ENCODE data around the gene CTNNBL1. TPM values are rescaled to one million over a fixed set of nuclear protein-coding genes. Genes with fewer than 3 reads are reported as not detected.

CTNNBL1 gene, protein sequence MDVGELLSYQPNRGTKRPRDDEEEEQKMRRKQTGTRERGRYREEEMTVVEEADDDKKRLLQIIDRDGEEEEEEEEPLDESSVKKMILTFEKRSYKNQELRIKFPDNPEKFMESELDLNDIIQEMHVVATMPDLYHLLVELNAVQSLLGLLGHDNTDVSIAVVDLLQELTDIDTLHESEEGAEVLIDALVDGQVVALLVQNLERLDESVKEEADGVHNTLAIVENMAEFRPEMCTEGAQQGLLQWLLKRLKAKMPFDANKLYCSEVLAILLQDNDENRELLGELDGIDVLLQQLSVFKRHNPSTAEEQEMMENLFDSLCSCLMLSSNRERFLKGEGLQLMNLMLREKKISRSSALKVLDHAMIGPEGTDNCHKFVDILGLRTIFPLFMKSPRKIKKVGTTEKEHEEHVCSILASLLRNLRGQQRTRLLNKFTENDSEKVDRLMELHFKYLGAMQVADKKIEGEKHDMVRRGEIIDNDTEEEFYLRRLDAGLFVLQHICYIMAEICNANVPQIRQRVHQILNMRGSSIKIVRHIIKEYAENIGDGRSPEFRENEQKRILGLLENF
- polyA plus RNA-seq (2013), result 114 and 118 TPM in 2 replicates

- no peaks in the 10 kb centered on the region for H3K9me3 ChIP-seq (ENCODE audit: insufficient read depth, low read depth, low read length)
- H3K23ac ChIP-seq (ENCODE audit: low read length), result no peak within 1 kb of the TSS
- peak within 1 kb of the TSS; percentile 86 for H4K8ac ChIP-seq (ENCODE audit: low read depth, low read length)
- peak within 1 kb of the TSS; percentile 16 for H4K91ac ChIP-seq (ENCODE audit: low read depth, low read length)
- H3K79me1 ChIP-seq (ENCODE audit: low read length), result no peaks in the 10 kb centered on the region
- no peaks in the 10 kb centered on the region for H3K27me3 ChIP-seq (ENCODE audit: insufficient read depth, low read length)
- H3K14ac ChIP-seq (ENCODE audit: low read length), result peak within 1 kb of the TSS; percentile 15
- no CpG with 5 or more reads among the region's 54 CpGs for WGBS (ENCODE audit: extremely low coverage, insufficient coverage, insufficient read length)
- peaks cover 0 to 3% of the 10 kb centered on the region in 2 experiments for H3K36me3 ChIP-seq (ENCODE audit: control insufficient read depth in 1 of 2, insufficient read depth in 2 of 2, low read length in 2 of 2)
- peak within 1 kb of the TSS; percentile 75 for H3K4ac ChIP-seq (ENCODE audit: low read depth, low read length)
- H2BK5ac ChIP-seq (ENCODE audit: low read depth, low read length, poor library complexity), result no peak within 1 kb of the TSS
- peak within 1 kb of the TSS; percentile 60 for H4K12ac ChIP-seq (ENCODE audit: low read depth, low read length)
- H3K27ac ChIP-seq (ENCODE audit: low read depth, low read length), result no peak within 1 kb of the TSS
- peak within 1 kb of the TSS; percentile 91 for H3K9ac ChIP-seq (ENCODE audit: low read length)
- H2AFZ ChIP-seq (ENCODE audit: insufficient read depth, low read length, poor library complexity), result peak within 1 kb of the TSS; percentile 92
- no peak within 1 kb of the TSS for H2BK12ac ChIP-seq (ENCODE audit: low read length)
- H3K4me2 ChIP-seq (ENCODE audit: low read length), result peak within 1 kb of the TSS; percentile 96
- no peak within 1 kb of the TSS for H2BK120ac ChIP-seq (ENCODE audit: insufficient read depth, low read length, poor library complexity)
- DNase-seq, result peak; percentile 99
- peak within 1 kb of the TSS; percentile 36 for H3K18ac ChIP-seq (ENCODE audit: low read length)
- peaks cover 6% of the 10 kb centered on the region in 2 experiments for H3K4me1 ChIP-seq (ENCODE audit: control insufficient read depth in 1 of 2, insufficient read depth in 2 of 2, low read length in 2 of 2)
- no peak within 1 kb of the TSS for H2AK5ac ChIP-seq (ENCODE audit: low read length)
- peak within 1 kb of the TSS; percentile 97 for H3K4me3 ChIP-seq (ENCODE audit: low read depth, low read length)
- H3K79me2 ChIP-seq (ENCODE audit: control insufficient read depth, insufficient read depth, low read length, poor library complexity), result peaks cover 8% of the 10 kb centered on the region
Observed at GRCh38 chr20:37693635-37694626, at the start of gene CTNNBL1. Gene CTNNBL1 (plus strand): TSS chr20:37694030. CDS start chr20:37694123, 93 bp downstream.

DNA sequence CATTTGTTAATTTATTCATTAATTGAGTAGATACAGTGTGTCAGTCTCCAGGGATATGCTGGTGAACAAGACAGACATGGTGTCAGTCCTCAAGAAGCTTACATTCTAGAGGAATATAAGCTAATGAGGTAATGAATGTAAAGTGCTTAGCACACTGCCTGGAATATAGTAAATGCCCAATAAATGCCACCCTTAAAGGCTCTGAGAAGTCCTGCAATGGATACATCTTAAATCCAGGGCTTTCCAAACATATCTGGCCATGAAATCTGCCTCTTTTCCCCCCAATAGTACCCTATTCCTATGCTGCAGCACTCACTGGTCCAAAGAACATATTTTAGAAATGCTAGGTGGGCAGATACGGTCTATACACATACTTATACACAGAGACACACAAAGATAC, 49.2 kb upstream of the CTNNBL1 start:
- no peaks in the 10 kb centered on the region for H3K27me3 ChIP-seq (ENCODE audit: insufficient read depth, low read length)
- no peak overlapping the region for H3K23ac ChIP-seq (ENCODE audit: low read length)
- H2BK5ac ChIP-seq (ENCODE audit: low read depth, low read length, poor library complexity), result no peak overlapping the region
- no peak overlapping the region for H3K4me3 ChIP-seq (ENCODE audit: low read depth, low read length)
- H3K4me2 ChIP-seq (ENCODE audit: low read length), result no peak overlapping the region
- H2BK120ac ChIP-seq (ENCODE audit: insufficient read depth, low read length, poor library complexity), result no peak overlapping the region
- no peak overlapping the region for H4K12ac ChIP-seq (ENCODE audit: low read depth, low read length)
- no peak overlapping the region for H4K91ac ChIP-seq (ENCODE audit: low read depth, low read length)
- no peaks in the 10 kb centered on the region for H3K79me1 ChIP-seq (ENCODE audit: low read length)
- no peak for DNase-seq
- H3K27ac ChIP-seq (ENCODE audit: low read depth, low read length), result no peak overlapping the region
- no peak overlapping the region for H3K9ac ChIP-seq (ENCODE audit: low read length)
- no peaks in the 10 kb centered on the region for H3K79me2 ChIP-seq (ENCODE audit: control insufficient read depth, insufficient read depth, low read length, poor library complexity)
- no peak overlapping the region for H3K14ac ChIP-seq (ENCODE audit: low read length)
- no peak overlapping the region for H4K8ac ChIP-seq (ENCODE audit: low read depth, low read length)
- no peak overlapping the region for H2AK5ac ChIP-seq (ENCODE audit: low read length)
- no peak overlapping the region for H3K4ac ChIP-seq (ENCODE audit: low read depth, low read length)
- no peaks in the 10 kb centered on the region for H3K36me3 ChIP-seq (ENCODE audit: control insufficient read depth in 1 of 2, insufficient read depth in 2 of 2, low read length in 2 of 2)
- no peak overlapping the region for H2AFZ ChIP-seq (ENCODE audit: insufficient read depth, low read length, poor library complexity)
- no peak overlapping the region for H3K18ac ChIP-seq (ENCODE audit: low read length)
- no CpG with 5 or more reads among the region's 1 CpG for WGBS (ENCODE audit: extremely low coverage, insufficient coverage, insufficient read length)
- no peak overlapping the region for H2BK12ac ChIP-seq (ENCODE audit: low read length)
- no peaks in the 10 kb centered on the region for H3K4me1 ChIP-seq (ENCODE audit: control insufficient read depth in 1 of 2, insufficient read depth in 2 of 2, low read length in 2 of 2)
- peaks cover 4% of the 10 kb centered on the region for H3K9me3 ChIP-seq (ENCODE audit: insufficient read depth, low read depth, low read length)

- H2BK120ac ChIP-seq (ENCODE audit: insufficient read depth, low read length, poor library complexity), result no peak overlapping the region
- H3K36me3 ChIP-seq (ENCODE audit: control insufficient read depth in 1 of 2, insufficient read depth in 2 of 2, low read length in 2 of 2), result no peaks in the 10 kb centered on the region
- no peak overlapping the region for H3K4me3 ChIP-seq (ENCODE audit: low read depth, low read length)
- no peak overlapping the region for H4K12ac ChIP-seq (ENCODE audit: low read depth, low read length)
- no peak overlapping the region for H2BK5ac ChIP-seq (ENCODE audit: low read depth, low read length, poor library complexity)
- no peak overlapping the region for H3K4me2 ChIP-seq (ENCODE audit: low read length)
- no peaks in the 10 kb centered on the region for H3K79me1 ChIP-seq (ENCODE audit: low read length)
- no peaks in the 10 kb centered on the region for H3K79me2 ChIP-seq (ENCODE audit: control insufficient read depth, insufficient read depth, low read length, poor library complexity)
- H3K4me1 ChIP-seq (ENCODE audit: control insufficient read depth in 1 of 2, insufficient read depth in 2 of 2, low read length in 2 of 2), result no peaks in the 10 kb centered on the region
- peaks cover 4% of the 10 kb centered on the region for H3K9me3 ChIP-seq (ENCODE audit: insufficient read depth, low read depth, low read length)
- H2AK5ac ChIP-seq (ENCODE audit: low read length), result no peak overlapping the region
- no peak overlapping the region for H3K14ac ChIP-seq (ENCODE audit: low read length)
- no CpG with 5 or more reads among the region's 3 CpGs for WGBS (ENCODE audit: extremely low coverage, insufficient coverage, insufficient read length)
- no peak overlapping the region for H2BK12ac ChIP-seq (ENCODE audit: low read length)
- H4K91ac ChIP-seq (ENCODE audit: low read depth, low read length), result no peak overlapping the region
- no peak for DNase-seq
- no peaks in the 10 kb centered on the region for H3K27me3 ChIP-seq (ENCODE audit: insufficient read depth, low read length)
- no peak overlapping the region for H3K9ac ChIP-seq (ENCODE audit: low read length)
- H3K4ac ChIP-seq (ENCODE audit: low read depth, low read length), result no peak overlapping the region
- H3K27ac ChIP-seq (ENCODE audit: low read depth, low read length), result no peak overlapping the region
- peak overlapping the region; percentile 66 for H3K23ac ChIP-seq (ENCODE audit: low read length)
- H4K8ac ChIP-seq (ENCODE audit: low read depth, low read length), result no peak overlapping the region
- H3K18ac ChIP-seq (ENCODE audit: low read length), result no peak overlapping the region
- no peak overlapping the region for H2AFZ ChIP-seq (ENCODE audit: insufficient read depth, low read length, poor library complexity)
Observed at GRCh38 chr20:37647946-37648345, 45.9 kb upstream of the CTNNBL1 start.

DNA sequence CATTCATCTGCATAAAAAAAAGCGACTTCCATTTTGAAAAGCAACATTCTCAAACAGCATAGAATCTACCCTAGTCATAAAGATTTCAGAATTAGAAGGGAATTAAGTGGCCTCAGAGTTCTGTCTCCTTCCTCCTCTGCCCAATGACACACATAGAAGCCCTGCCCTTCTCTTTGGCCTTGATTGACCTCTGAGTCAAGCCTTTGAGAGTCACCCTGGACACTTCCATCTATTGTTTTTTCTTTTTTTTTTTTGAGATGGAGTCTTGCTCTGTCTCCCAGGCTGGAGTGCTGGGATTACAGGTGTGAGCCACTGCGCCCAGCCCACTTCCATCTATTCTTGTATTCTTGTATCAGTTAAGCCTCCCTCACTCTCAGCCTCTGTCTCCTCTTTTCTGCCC, 44.8 kb upstream of the CTNNBL1 start:
- no peak overlapping the region for H4K12ac ChIP-seq (ENCODE audit: low read depth, low read length)
- no peak overlapping the region for H3K23ac ChIP-seq (ENCODE audit: low read length)
- no peak overlapping the region for H3K4me2 ChIP-seq (ENCODE audit: low read length)
- H2BK5ac ChIP-seq (ENCODE audit: low read depth, low read length, poor library complexity), result no peak overlapping the region
- H4K91ac ChIP-seq (ENCODE audit: low read depth, low read length), result no peak overlapping the region
- H3K27ac ChIP-seq (ENCODE audit: low read depth, low read length), result no peak overlapping the region
- H3K14ac ChIP-seq (ENCODE audit: low read length), result no peak overlapping the region
- H2BK12ac ChIP-seq (ENCODE audit: low read length), result no peak overlapping the region
- no peak overlapping the region for H2AFZ ChIP-seq (ENCODE audit: insufficient read depth, low read length, poor library complexity)
- H3K4me3 ChIP-seq (ENCODE audit: low read depth, low read length), result no peak overlapping the region
- no peak overlapping the region for H4K8ac ChIP-seq (ENCODE audit: low read depth, low read length)
- no peaks in the 10 kb centered on the region for H3K79me1 ChIP-seq (ENCODE audit: low read length)
- H3K36me3 ChIP-seq (ENCODE audit: control insufficient read depth in 1 of 2, insufficient read depth in 2 of 2, low read length in 2 of 2), result no peaks in the 10 kb centered on the region
- H3K79me2 ChIP-seq (ENCODE audit: control insufficient read depth, insufficient read depth, low read length, poor library complexity), result no peaks in the 10 kb centered on the region
- H3K4me1 ChIP-seq (ENCODE audit: control insufficient read depth in 1 of 2, insufficient read depth in 2 of 2, low read length in 2 of 2), result no peaks in the 10 kb centered on the region
- no peak overlapping the region for H2AK5ac ChIP-seq (ENCODE audit: low read length)
- no peak overlapping the region for H2BK120ac ChIP-seq (ENCODE audit: insufficient read depth, low read length, poor library complexity)
- H3K18ac ChIP-seq (ENCODE audit: low read length), result no peak overlapping the region
- DNase-seq, result no peak
- H3K4ac ChIP-seq (ENCODE audit: low read depth, low read length), result no peak overlapping the region
- H3K9ac ChIP-seq (ENCODE audit: low read length), result no peak overlapping the region
- H3K9me3 ChIP-seq (ENCODE audit: insufficient read depth, low read depth, low read length), result peaks cover 4% of the 10 kb centered on the region
- WGBS (ENCODE audit: extremely low coverage, insufficient coverage, insufficient read length), result no CpG with 5 or more reads among the region's 2 CpGs
- H3K27me3 ChIP-seq (ENCODE audit: insufficient read depth, low read length), result no peaks in the 10 kb centered on the region
